Thyroid gland (tissue), 4 donors: ENCODE results near the gene CELSR2. TPM values are rescaled to one million over a fixed set of nuclear protein-coding genes. Genes with fewer than 3 reads are reported as not detected.

Experiments
- DNase-seq, 2 donors: peaks; one replicate each; pipeline ENCODE4 v3.0.0-alpha.2; 2019
- H3K27ac ChIP-seq, 3 donors: fragments of 200-600 bp; sonication (generic); 1 replicate in 2 of 3; 2 replicates in 1 of 3; pipeline ENCODE4 v1.5.1; 2016 to 2019; ENCODE audit warnings: mild to moderate bottlenecking in 1 of 3, moderate library complexity in 1 of 3
- H3K27me3 ChIP-seq: fragments of 200-600 bp; sonication (generic); one replicate; pipeline ENCODE4 v1.5.1; 2019
- H3K36me3 ChIP-seq, 2 donors: fragments of 200-600 bp; sonication (generic); one replicate each; pipeline ENCODE4 v1.5.1; 2016 to 2019
- H3K4me1 ChIP-seq, 2 donors: fragments of 200-600 bp; sonication (generic); one replicate each; pipeline ENCODE4 v1.5.1; 2017 to 2019
- H3K4me3 ChIP-seq, 3 donors: fragments of 200-600 bp; sonication (generic); replicated peaks in 1 of 3; 1 replicate in 2 of 3; 2 replicates in 1 of 3; pipeline ENCODE4 v1.5.1; 2016; ENCODE audit warnings: mild to moderate bottlenecking in 1 of 3
- H3K9me3 ChIP-seq: fragments of 200-600 bp; sonication (generic); one replicate; pipeline ENCODE4 v1.5.1; 2017
- CTCF ChIP-seq, 6 experiments: fragments of 200-600 bp in 3 of 6; fragments of 450-650 bp in 3 of 6; sonication (generic) in 3 of 6; IDR thresholded peaks; one replicate each; pipeline ENCODE4 v1.5.1; 2016 to 2019; ENCODE audit warnings: antibody characterized with exemption in 6 of 6, mild to moderate bottlenecking in 2 of 6, inconsistent platforms in 1 of 6, moderate library complexity in 1 of 6
- POLR2A ChIP-seq, 2 donors: fragments of 450-650 bp; IDR thresholded peaks; one replicate each; pipeline ENCODE4 v1.6.1; 2017; ENCODE audit warnings: antibody characterized with exemption in 2 of 2, mild to moderate bottlenecking in 2 of 2, moderate library complexity in 1 of 2
- whole genome bisulfite sequencing, 2 donors: methylation state at CpG; one replicate each; pipeline ENCODE4 v1.1.5; 2017; 5-methylcytosine and 5-hydroxymethylcytosine counted together
- intact Hi-C: fragments of 100-400 bp; cut with DNase I; formaldehyde crosslinking; loops from one replicate; pipeline ENCODE4 v1.15.1; 2023
- total RNA-seq, 4 donors: library from RNA; depleted of rRNA; stranded (reverse); fragments of >200 nt; gene quantifications; one replicate each; pipeline ENCODE4 v1.2.3, GENCODE V29; 2016

CELSR2 gene
- total RNA-seq, 4 donors from 2014 or later = 23.5 to 54.9 (median 47.6) TPM

DNA sequence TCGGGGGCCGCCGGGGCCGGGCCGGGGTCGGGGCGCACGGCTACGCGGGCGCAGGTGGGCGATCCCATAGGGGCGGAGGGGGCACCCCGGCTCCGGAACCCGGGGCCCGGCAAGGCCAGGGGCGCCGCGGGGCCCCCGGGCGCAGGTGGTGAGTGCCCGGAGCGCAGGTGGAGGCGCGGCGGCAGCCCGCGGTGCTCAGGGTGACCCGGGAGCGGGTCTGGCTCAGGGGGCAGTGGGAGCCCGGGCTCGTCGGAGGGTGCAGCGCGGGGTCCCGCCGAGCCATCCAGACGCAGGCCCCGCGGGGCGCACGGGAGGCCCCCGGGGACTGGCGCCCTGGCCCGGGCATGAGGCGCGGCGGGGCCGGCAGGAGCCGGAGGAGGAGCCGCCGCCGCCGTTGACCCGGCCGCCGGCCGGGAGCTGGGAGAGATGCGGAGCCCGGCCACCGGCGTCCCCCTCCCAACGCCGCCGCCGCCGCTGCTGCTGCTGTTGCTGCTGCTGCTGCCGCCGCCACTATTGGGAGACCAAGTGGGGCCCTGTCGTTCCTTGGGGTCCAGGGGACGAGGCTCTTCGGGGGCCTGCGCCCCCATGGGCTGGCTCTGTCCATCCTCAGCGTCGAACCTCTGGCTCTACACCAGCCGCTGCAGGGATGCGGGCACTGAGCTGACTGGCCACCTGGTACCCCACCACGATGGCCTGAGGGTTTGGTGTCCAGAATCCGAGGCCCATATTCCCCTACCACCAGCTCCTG, 489 bp downstream of the CELSR2 start:
- H3K27me3 ChIP-seq = no peaks in the 10 kb centered on the region
- TF ChIP-seq POLR2A (IDR thresholded peaks at IDR 0.05) (no peak), CTCF (IDR thresholded peaks at IDR 0.05) (no peak)
- H3K36me3 ChIP-seq = no peaks in the 10 kb centered on the region
- H3K27ac ChIP-seq = peak overlapping the region in 1 of 3 donors; percentile 41
- H3K4me1 ChIP-seq = peaks cover 29 to 36% of the 10 kb centered on the region in 2 donors
- peak overlapping the region; percentile 27 to 54 (median 40) for H3K4me3 ChIP-seq
- DNase-seq = no peak
- H3K9me3 ChIP-seq = no peaks in the 10 kb centered on the region
- 8 to 15% methylated on average over 5 to 10 of the region's 80 CpGs for WGBS, 2 donors
- intact Hi-C loops = loop anchor here (10.0 kb wide), 1 partner anchor 235 kb away; the partner anchor contains the start of gene ATXN7L2

- Histone ChIP-seq H3K9me3 (no peaks in the 10 kb centered on the region), H3K27ac (peak overlapping the region in 1 of 3 donors; percentile 41), H3K27me3 (no peaks in the 10 kb centered on the region), H3K4me3 (peak overlapping the region in 1 of 3 donors; percentile 54), H3K36me3 (no peaks in the 10 kb centered on the region), H3K4me1 (peaks cover 38 to 44% of the 10 kb centered on the region in 2 donors)
- TF ChIP-seq CTCF (IDR thresholded peaks at IDR 0.05) (no peak), POLR2A (IDR thresholded peaks at IDR 0.05) (no peak)
- 98 to 100% methylated on average over 10 to 21 of the region's 33 CpGs for WGBS, 2 donors
- DNase-seq = no peak
- intact Hi-C loops = loop anchor here (10.0 kb wide), 1 partner anchor 234 kb away; the partner anchor contains the start of gene ATXN7L2
These were observed 1.3 kb downstream of the CELSR2 start for GRCh38 chr1:109250454-109251276.

- Histone ChIP-seq H3K4me1 (peaks cover 43 to 53% of the 10 kb centered on the region in 2 donors), H3K27me3 (no peaks in the 10 kb centered on the region), H3K27ac (no peak overlapping the region), H3K36me3 (no peaks in the 10 kb centered on the region), H3K9me3 (no peaks in the 10 kb centered on the region), H3K4me3 (no peak overlapping the region)
- 97% methylated on average over 23 to 29 of the region's 32 CpGs for WGBS, 2 donors
- no peak for TF ChIP-seq POLR2A (IDR thresholded peaks at IDR 0.05)
- TF ChIP-seq CTCF (IDR thresholded peaks at IDR 0.05) = no peak
- intact Hi-C loops = loop anchor here (10.0 kb wide), 1 partner anchor 233 kb away; the partner anchor contains the start of gene ATXN7L2
- no peak for DNase-seq
These were observed 2.2 kb downstream of the CELSR2 start for GRCh38 chr1:109251277-109252166.

DNA sequence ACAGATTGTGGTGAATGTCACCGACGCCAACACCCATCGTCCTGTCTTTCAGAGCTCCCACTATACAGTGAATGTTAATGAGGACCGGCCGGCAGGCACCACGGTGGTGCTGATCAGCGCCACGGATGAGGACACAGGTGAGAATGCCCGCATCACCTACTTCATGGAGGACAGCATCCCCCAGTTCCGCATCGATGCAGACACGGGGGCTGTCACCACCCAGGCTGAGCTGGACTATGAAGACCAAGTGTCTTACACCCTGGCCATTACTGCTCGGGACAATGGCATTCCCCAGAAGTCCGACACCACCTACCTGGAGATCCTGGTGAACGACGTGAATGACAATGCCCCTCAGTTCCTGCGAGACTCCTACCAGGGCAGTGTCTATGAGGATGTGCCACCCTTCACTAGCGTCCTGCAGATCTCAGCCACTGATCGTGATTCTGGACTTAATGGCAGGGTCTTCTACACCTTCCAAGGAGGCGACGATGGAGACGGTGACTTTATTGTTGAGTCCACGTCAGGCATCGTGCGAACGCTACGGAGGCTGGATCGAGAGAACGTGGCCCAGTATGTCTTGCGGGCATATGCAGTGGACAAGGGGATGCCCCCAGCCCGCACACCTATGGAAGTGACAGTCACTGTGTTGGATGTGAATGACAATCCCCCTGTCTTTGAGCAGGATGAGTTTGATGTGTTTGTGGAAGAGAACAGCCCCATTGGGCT, 3.0 kb downstream of the CELSR2 start:
- Histone ChIP-seq H3K4me1 (peaks cover 43 to 59% of the 10 kb centered on the region in 2 donors), H3K9me3 (no peaks in the 10 kb centered on the region), H3K27me3 (no peaks in the 10 kb centered on the region), H3K27ac (peak overlapping the region in 2 of 3 donors; percentile 92 to 99), H3K36me3 (no peaks in the 10 kb centered on the region), H3K4me3 (no peak overlapping the region)
- WGBS, 2 donors = 95 to 99% methylated on average over 28 to 31 of the region's 31 CpGs
- no peak for DNase-seq
- intact Hi-C loops = loop anchor here (10.0 kb wide), 1 partner anchor 232 kb away; the partner anchor contains the start of gene ATXN7L2
- TF ChIP-seq POLR2A (IDR thresholded peaks at IDR 0.05) (no peak), CTCF (IDR thresholded peaks at IDR 0.05) (no peak)
